HG02938 (cell line): ENCODE data around the gene PACS2.
"Not testable (repeated sequence)": the region's sequence is repeated elsewhere in the genome, so short reads cannot be mapped to it uniquely, and the experiment has no call there.

Experiments
- ATAC-seq: cut with Tn5 transposase; IDR thresholded peaks from one replicate; pipeline ENCODE4 v1.9.1; 2021; ENCODE audit warnings: mild to moderate bottlenecking, moderate library complexity; ENCODE audit not compliant: unreplicated experiment

Gene PACS2

GRCh38 chr14:105329411-105330150 lies 15.0 kb downstream of the PACS2 start:
- no peak for ATAC-seq

GRCh38 chr14:105330491-105330895 lies 15.9 kb downstream of the PACS2 start:
- ATAC-seq, result no peak

- no peak for ATAC-seq
These were observed 17.2 kb downstream of the PACS2 start for GRCh38 chr14:105331575-105332349.

- no peak for ATAC-seq
These were observed 17.9 kb downstream of the PACS2 start for GRCh38 chr14:105332350-105332874.

GRCh38 chr14:105333020-105333490 lies 18.5 kb downstream of the PACS2 start:
- ATAC-seq, result no peak

GRCh38 chr14:105333613-105334364 lies 19.2 kb downstream of the PACS2 start:
- ATAC-seq, result no peak

- no peak for ATAC-seq
These were observed 20.1 kb downstream of the PACS2 start for GRCh38 chr14:105334383-105335230.

GRCh38 chr14:105335231-105335542 lies 20.6 kb downstream of the PACS2 start:
- not testable (repeated sequence) for ATAC-seq

- ATAC-seq, result no peak
These were observed 21.4 kb downstream of the PACS2 start for GRCh38 chr14:105335735-105336476.

GRCh38 chr14:105336477-105337287 lies 22.1 kb downstream of the PACS2 start:
- no peak for ATAC-seq

- no peak for ATAC-seq
These were observed 22.9 kb downstream of the PACS2 start for GRCh38 chr14:105337433-105337832.

GRCh38 chr14:105337966-105338741 lies 23.6 kb downstream of the PACS2 start:
- no peak for ATAC-seq

- ATAC-seq, result no peak
These were observed 26.5 kb downstream of the PACS2 start for GRCh38 chr14:105340821-105341733.

- ATAC-seq, result no peak
These were observed 28.6 kb downstream of the PACS2 start for GRCh38 chr14:105343194-105343593.

- ATAC-seq, result no peak
These were observed 31.6 kb downstream of the PACS2 start for GRCh38 chr14:105346200-105346533.

GRCh38 chr14:105346876-105347586 lies 32.5 kb downstream of the PACS2 start:
- ATAC-seq, result no peak

GRCh38 chr14:105347587-105347968 lies 33.0 kb downstream of the PACS2 start:
- no peak for ATAC-seq
